ENCODE results near the gene TMEM50B. TPM values are rescaled to one million over a fixed set of nuclear protein-coding genes. Genes with fewer than 3 reads are reported as not detected.

The TMEM50B gene
- polyA plus RNA-seq, 3 donors = 33.8 to 43.0 (median 38.2) TPM

- Histone ChIP-seq H3K4me1 (ENCODE audit: control insufficient read depth in 1 of 2, insufficient read depth in 2 of 2, low read length in 2 of 2) (peaks cover 26 to 35% of the 10 kb centered on the region in 2 donors), H2AFZ (ENCODE audit: insufficient read depth, low read depth, low read length, poor library complexity, severe bottlenecking) (no peak overlapping the region), H3K9me3 (replicated peaks in 1 of 2; ENCODE audit: control insufficient read depth in 1 of 2, insufficient read depth in 1 of 2, low read length in 2 of 2) (no peaks in the 10 kb centered on the region), H4K20me1 (ENCODE audit: insufficient read depth, low read length) (no peaks in the 10 kb centered on the region), H3K9ac (ENCODE audit: insufficient read depth, low read length, poor library complexity, severe bottlenecking) (no peak overlapping the region), H3K36me3 (replicated peaks in 1 of 2; ENCODE audit: control insufficient read depth in 1 of 2, insufficient read depth in 2 of 2, low read length in 2 of 2) (no peaks in the 10 kb centered on the region), H3K4me3 (replicated peaks in 1 of 3; ENCODE audit: low read depth in 2 of 3, low read length in 3 of 3) (no peak overlapping the region), H3K27ac (ENCODE audit: low read depth in 1 of 2, low read length in 2 of 2) (no peak overlapping the region), H3K79me2 (ENCODE audit: insufficient read depth, low read length) (no peaks in the 10 kb centered on the region), H3K4me2 (replicated peaks; ENCODE audit: extremely low read depth, low read length, poor library complexity, severe bottlenecking) (no peak overlapping the region), H3K27me3 (ENCODE audit: control insufficient read depth in 2 of 2, insufficient read depth in 2 of 2, low read length in 2 of 2) (no peaks in the 10 kb centered on the region)
- intact Hi-C loops (cut with micrococcal nuclease) = no loop called here
- peaks cover 0 to 2% (median 0%) of the 10 kb centered on the region in 3 donors for H3K27me3 Mint-ChIP-seq (ENCODE audit: low read depth in 3 of 3)
- H3K9me3 Mint-ChIP-seq = peaks cover 0 to 2% (median 0%) of the 10 kb centered on the region in 7 donors
- WGBS (ENCODE audit: insufficient coverage) = no CpG with 5 or more reads among the region's 5 CpGs
- H3K27ac Mint-ChIP-seq = no peak overlapping the region
- H3K4me3 Mint-ChIP-seq = no peak overlapping the region
- peaks cover 29% of the 10 kb centered on the region for H3K4me1 Mint-ChIP-seq
- no peak for DNase-seq
- H3K36me3 Mint-ChIP-seq = no peaks in the 10 kb centered on the region
- no peak for TF ChIP-seq CTCF (IDR thresholded peaks at IDR 0.05)
These were observed 8.2 kb upstream of the TMEM50B start for GRCh38 chr21:33487996-33488395.

GRCh38 chr21:33481314-33481943 lies 1.7 kb upstream of the TMEM50B start:
- Histone ChIP-seq H3K4me2 (replicated peaks; ENCODE audit: extremely low read depth, low read length, poor library complexity, severe bottlenecking) (no peak overlapping the region), H3K27ac (ENCODE audit: low read depth in 1 of 2, low read length in 2 of 2) (no peak overlapping the region), H3K9ac (ENCODE audit: insufficient read depth, low read length, poor library complexity, severe bottlenecking) (no peak overlapping the region), H3K4me3 (replicated peaks in 1 of 3; ENCODE audit: low read depth in 2 of 3, low read length in 3 of 3) (no peak overlapping the region), H4K20me1 (ENCODE audit: insufficient read depth, low read length) (peaks cover 5% of the 10 kb centered on the region), H3K4me1 (ENCODE audit: control insufficient read depth in 1 of 2, insufficient read depth in 2 of 2, low read length in 2 of 2) (peaks cover 21 to 33% of the 10 kb centered on the region in 2 donors), H3K9me3 (replicated peaks in 1 of 2; ENCODE audit: control insufficient read depth in 1 of 2, insufficient read depth in 1 of 2, low read length in 2 of 2) (no peaks in the 10 kb centered on the region), H3K79me2 (ENCODE audit: insufficient read depth, low read length) (peaks cover 22% of the 10 kb centered on the region), H3K27me3 (ENCODE audit: control insufficient read depth in 2 of 2, insufficient read depth in 2 of 2, low read length in 2 of 2) (no peaks in the 10 kb centered on the region), H2AFZ (ENCODE audit: insufficient read depth, low read depth, low read length, poor library complexity, severe bottlenecking) (no peak overlapping the region), H3K36me3 (replicated peaks in 1 of 2; ENCODE audit: control insufficient read depth in 1 of 2, insufficient read depth in 2 of 2, low read length in 2 of 2) (no peaks in the 10 kb centered on the region)
- Mint-ChIP-seq H3K36me3 (no peaks in the 10 kb centered on the region), H3K4me3 (no peak overlapping the region), H3K4me1 (peaks cover 24% of the 10 kb centered on the region), H3K9me3 (peaks cover 0 to 2% (median 0%) of the 10 kb centered on the region in 7 donors), H3K27me3 (ENCODE audit: low read depth in 3 of 3) (peaks cover 0 to 1% (median 0%) of the 10 kb centered on the region in 3 donors), H3K27ac (no peak overlapping the region)
- peak in 1 of 3 donors; percentile 8 for DNase-seq
- no peak for TF ChIP-seq CTCF (IDR thresholded peaks at IDR 0.05)
- 100% methylated on average over 7 of the region's 9 CpGs for WGBS (ENCODE audit: insufficient coverage)
- intact Hi-C loops (cut with micrococcal nuclease) = loop anchor here (2.0 to 5.0 kb wide), 4 partner anchors 61 to 159 kb away; partner anchors contain the start of genes DONSON (in 2 of the 2), CRYZL1 (in 1 of the 2), GART (in 1 of the 2) and SON (in 1 of the 2)
